Activated T-cell treated with anti-CD3 and anti-CD28 coated beads for 1 hour (primary cell): Measurements from ENCODE around the gene PDGFA.

Source experiments
- DNase-seq: peaks from one replicate; pipeline ENCODE4 v3.0.0-alpha.2; 2020; ENCODE audit warnings: low read depth

The PDGFA gene

GRCh38 chr7:472640-472957, 47.0 kb downstream of the PDGFA start:
- DNase-seq: no peak

GRCh38 chr7:471866-472639, 47.6 kb downstream of the PDGFA start:
- DNase-seq: no peak

GRCh38 chr7:471191-471865, 48.3 kb downstream of the PDGFA start:
- no peak for DNase-seq

GRCh38 chr7:469563-469961, 50.1 kb downstream of the PDGFA start:
- no peak for DNase-seq

GRCh38 chr7:468681-469562, 50.7 kb downstream of the PDGFA start:
- DNase-seq: no peak

- no peak for DNase-seq
These were observed 51.6 kb downstream of the PDGFA start for GRCh38 chr7:467856-468545.

- DNase-seq: no peak
These were observed 52.2 kb downstream of the PDGFA start for GRCh38 chr7:467393-467828.

GRCh38 chr7:466465-467191, 53.0 kb downstream of the PDGFA start:
- no peak for DNase-seq

GRCh38 chr7:465710-466400, 53.8 kb downstream of the PDGFA start:
- DNase-seq: no peak

GRCh38 chr7:464454-465401, 54.9 kb downstream of the PDGFA start:
- no peak for DNase-seq

GRCh38 chr7:463817-464453, 55.7 kb downstream of the PDGFA start:
- no peak for DNase-seq

- DNase-seq: no peak
These were observed 56.3 kb downstream of the PDGFA start for GRCh38 chr7:463362-463781.

GRCh38 chr7:462173-463103, 57.2 kb downstream of the PDGFA start:
- no peak for DNase-seq

- DNase-seq: no peak
These were observed 58.0 kb downstream of the PDGFA start for GRCh38 chr7:461453-462172.

- no peak for DNase-seq
These were observed 58.6 kb downstream of the PDGFA start for GRCh38 chr7:461117-461452.

GRCh38 chr7:460374-461116, 59.1 kb downstream of the PDGFA start:
- DNase-seq: no peak
